ENCODE results near the gene NTM.

Gene NTM

GRCh38 chr11:131749101-131749500 is 378.7 kb downstream of the NTM start:
- no peak for DNase-seq

DNA sequence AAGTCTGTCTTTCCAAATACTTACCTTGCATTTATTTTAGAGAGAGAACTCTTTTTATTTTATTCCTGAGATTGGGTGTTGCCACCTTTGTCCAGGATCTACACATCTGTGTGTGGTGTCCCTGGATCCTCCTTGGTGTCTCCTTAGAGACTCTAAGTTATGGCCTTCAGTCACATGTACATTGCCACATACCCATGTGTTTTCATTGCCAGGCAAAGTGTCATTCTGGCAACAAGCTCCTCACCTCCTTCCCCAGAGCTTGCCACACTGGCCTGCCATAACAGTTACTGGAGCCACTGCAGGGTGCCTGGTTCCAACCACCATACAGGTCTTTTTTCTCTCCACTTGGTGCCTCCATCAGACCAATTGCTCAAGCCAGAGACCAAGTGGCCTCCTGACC is 379.7 kb downstream of the NTM start:
- DNase-seq, result no peak

DNA sequence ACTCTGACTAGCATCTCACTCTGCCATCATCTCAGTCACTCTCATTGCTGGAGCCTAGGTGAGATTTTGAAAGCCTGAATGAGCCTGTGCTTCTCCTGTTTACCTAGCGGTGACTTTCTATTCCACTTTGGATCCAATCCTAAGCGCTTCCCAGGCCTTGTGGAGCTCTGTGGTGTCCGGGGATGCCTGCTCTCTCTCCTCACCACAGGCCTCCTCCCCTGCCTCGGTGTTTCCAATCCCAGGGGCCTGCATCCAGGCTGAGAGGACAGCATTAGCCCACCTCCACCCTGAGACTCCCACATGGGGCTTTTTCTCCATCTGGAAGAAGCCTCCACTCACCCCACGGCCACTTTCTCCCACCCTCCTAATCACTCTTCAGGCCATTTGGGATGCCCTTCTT is 380.3 kb downstream of the NTM start:
- no peak for DNase-seq

GRCh38 chr11:131754671-131755070 is 384.3 kb downstream of the NTM start:
- no peak for DNase-seq

- DNase-seq, result no peak
Observed at GRCh38 chr11:131756479-131757110, 386.2 kb downstream of the NTM start.

- no peak for DNase-seq
Observed at GRCh38 chr11:131758726-131759125, 388.3 kb downstream of the NTM start.

DNA sequence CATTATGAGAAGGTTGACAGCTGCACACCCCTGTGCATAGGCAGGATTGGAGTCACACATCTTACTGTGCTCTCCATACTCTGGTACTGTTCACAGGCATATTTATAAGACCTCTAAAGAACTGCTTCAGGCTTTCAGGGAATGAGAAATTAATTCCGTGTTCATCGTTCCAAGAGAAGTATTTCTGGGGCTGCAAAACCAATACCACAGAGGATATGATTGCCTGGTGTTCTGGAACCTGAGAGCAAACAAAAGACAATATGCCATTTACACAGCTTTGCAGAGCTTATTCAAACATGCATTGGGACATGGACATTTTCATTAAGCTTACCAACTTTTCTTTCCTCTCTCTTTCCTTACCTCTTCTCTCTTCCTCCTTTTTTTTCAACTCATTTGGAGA is 388.7 kb downstream of the NTM start:
- DNase-seq, result no peak

- DNase-seq, result no peak
Observed at GRCh38 chr11:131760091-131761061, 390.0 kb downstream of the NTM start.

DNA sequence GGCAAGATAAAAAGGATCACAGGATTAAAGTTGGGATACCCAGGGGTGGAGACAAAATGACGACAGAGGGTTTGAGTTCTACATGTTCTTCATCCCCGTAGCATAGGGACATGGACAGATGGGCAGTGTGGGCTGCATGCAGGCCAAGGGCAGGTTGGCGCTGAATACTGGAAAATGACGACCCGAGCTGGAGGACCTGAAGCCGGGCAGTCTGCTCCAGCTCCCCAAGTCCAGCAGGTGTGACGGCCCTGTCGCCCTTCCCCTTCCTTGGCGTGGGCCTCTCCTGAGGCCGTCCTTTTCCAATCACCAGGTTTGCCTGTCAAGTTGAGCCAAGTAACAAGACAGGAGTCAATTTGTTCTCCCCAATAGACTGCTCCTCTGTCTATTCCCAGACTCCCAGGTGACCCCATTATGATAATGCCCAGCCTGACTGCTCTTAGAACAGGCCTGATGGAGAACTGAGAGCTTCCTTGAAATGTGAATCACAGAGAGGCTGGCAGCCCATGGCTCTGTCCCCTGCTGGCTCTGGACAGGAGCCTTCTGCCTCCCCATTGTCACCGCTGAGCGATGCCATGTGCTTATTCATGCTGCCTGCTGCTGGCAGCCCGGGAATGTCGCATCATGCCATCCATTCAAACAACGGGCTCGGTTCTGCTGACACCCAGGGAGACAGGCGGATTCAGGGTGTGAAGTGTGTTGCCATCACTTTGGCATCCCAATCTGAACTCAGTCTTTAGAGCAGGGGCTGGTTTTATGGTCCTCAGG is 392.1 kb downstream of the NTM start:
- DNase-seq, result no peak

DNA sequence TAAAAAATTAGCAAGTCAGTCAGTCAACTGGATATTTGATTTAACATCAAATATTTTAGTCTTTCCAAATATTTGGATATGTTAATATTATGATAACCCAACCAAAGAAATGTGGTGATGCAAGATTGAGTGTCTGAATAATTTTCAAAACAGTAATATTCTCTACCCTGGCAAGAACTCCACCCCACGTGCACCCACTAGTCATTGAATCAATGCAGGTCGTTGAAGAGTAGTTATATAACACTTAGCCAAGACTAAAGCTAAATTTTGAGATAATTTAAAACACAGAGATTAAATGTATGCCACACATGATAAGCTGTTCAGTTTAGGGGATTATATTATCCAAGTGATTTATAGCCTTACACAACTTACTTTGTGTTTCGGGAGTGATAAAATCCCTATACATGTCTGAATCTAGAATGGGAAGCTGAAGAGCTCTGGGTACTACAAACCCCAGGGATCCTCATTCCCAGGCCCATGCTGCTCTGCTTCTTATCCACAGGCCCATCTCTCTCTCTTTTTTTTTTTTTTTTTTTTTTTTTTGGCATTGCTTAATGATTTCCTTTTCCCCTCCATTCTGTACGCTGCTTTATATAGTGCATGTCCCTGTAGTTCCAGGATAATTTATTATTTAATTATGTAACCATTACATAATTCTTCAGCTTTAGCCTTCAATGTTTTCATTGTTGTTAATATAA is 392.9 kb downstream of the NTM start:
- DNase-seq, result no peak

DNA sequence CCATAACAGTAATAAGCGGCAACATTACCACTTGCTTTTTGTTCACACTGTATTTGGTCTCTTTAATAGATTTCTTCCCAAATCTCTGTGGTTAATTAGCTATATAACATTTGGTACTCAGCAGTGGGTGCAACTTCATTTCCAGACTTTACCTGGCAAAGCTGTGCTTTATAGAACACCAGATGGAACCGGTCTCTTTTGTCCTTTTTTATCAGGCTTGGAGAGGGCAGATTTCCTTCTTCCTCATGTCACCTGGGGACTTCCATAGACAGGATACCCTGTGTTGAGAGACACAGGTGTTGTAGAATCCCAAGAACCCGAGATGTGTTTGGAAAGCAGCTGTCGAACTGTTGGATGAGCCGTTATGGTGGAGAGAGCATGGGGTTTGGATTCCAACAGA is 393.7 kb downstream of the NTM start:
- no peak for DNase-seq

- no peak for DNase-seq
Observed at GRCh38 chr11:131764649-131765048, 394.2 kb downstream of the NTM start.

GRCh38 chr11:131766637-131767036 is 396.2 kb downstream of the NTM start:
- no peak for DNase-seq

DNA sequence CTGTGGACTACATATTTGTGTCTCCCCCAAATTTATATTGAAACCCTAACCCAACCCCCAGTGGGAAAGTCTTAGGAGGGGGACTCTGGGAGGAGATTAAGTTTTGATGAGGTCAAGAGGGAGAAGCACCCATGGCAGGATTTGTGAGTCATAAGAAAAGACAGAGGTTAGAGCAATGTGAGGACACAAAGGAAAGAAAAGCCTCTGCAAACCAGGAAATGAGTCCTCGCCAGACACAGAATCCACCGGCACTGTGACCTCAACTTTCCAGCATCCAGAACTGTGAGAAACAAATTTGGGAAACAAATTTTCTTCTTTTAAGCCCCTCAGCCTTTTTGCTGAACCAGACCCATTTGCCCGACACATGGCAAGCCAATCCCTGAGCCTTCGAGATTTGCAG is 397.0 kb downstream of the NTM start:
- no peak for DNase-seq

DNA sequence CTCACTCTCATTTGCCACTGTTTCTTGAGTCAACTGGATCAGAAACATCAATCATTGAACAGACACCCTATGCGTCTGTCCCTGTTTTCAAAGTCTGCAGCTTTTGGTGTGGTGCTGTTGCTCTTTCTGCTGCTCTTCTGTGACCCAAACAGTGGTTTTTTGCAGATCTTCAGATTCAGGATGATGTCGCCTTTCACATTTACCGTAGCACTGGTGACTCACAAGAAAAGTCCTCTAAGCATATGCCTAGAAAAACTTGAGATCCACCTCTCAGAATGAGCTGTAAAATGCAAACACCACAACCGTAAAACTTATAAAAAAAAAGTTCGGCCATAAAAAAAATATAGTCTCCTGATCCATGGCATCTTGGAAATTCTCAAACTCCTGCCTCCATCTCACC is 400.4 kb downstream of the NTM start:
- DNase-seq, result no peak

- no peak for DNase-seq
Observed at GRCh38 chr11:131771471-131771870, 401.1 kb downstream of the NTM start.

DNA sequence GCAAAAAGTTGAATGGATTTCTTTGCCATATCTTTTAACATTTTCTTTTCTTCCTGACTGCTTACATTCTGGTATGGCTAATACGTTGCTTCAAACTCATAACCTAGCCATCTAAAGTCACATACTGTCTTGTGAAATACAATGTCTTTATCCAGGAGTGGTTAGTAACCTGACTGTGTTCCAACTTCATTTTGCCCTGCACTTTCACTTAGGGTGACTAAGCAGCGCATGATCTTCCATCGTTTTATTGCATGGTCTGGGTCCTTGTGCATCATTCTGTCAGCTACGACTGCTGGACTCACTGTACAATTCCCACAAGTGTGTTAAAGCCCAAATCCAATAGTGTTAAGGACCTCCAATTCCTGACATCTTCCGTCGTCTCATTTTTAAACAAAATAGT is 403.2 kb downstream of the NTM start:
- no peak for DNase-seq

GRCh38 chr11:131776211-131776610 is 405.8 kb downstream of the NTM start:
- no peak for DNase-seq

DNA sequence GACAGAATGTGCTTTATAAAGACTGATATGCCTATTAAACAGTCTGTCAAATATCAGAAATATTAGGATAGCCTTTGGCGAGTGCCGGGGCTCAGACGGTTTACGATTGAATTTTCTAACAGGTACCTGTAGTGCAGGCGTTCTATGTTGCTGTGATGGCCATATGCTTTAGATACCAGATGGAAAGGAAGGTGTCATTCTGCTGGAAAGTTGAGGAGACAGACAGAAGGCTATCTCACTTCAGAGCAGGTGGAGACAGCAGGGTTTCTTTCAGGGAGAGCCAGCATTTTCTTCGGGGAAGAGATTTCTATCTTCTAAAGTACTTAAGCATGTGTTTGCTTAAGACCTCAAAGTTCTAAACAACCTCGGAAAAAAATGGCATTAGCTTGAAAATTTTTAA is 415.4 kb downstream of the NTM start:
- DNase-seq, result no peak

DNA sequence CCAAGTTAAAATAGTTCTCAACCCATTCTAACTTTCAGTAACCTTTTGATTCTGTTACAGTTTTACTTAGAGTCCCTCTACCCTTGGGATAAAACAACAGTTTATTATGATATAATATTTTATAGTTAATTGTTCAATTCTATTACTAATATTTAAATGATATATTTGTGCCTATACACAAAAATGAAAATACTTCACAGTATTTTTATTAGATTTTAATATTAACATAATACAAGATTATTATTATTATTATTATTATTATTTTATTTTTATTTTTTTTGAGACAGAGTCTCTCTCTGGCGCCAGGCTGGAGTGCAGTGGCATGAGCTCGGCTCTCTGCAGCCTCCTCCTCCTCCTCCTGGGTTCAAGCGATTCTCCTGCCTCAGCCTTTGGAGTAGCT is 416.7 kb downstream of the NTM start:
- no peak for DNase-seq

GRCh38 chr11:131790586-131790985 is 420.2 kb downstream of the NTM start:
- DNase-seq, result no peak

DNA sequence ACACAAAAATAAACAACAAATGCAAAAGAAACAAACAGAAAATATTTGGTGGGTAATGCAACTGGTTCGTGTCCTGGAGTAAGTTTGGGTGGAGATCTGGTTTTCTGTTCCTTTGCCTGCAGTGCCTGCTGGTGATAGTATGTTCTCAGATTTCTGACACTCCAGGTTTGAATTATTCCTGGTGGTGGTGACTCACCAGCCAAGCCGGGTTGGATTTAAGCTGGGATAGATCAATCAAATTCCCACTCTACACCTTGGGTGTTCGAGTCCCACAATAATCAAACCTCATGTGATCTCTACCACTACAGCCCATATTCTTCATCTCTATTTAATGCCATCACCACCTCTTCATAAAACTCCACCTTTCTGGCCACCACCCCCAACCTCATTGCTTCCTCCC is 421.8 kb downstream of the NTM start:
- no peak for DNase-seq

DNA sequence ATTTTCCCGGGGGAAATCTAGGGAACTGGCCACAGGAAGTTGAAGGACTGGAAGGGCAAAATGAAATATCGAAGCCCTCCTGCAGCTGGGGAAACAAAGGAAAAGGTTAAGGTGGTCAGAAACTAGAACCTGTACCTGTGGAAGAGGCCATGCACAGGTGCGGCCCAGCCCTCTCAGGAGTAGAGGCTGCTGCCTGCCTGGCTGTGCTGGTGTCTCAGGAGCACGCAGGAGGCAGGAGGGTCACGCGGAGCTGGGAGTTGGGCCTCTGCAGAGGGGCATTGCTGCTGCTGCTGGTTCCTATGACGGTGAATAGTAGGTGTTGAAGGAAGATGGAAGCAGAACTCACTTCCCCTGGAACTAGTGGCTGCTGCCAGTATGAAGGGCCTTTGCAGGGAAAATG is 425.7 kb downstream of the NTM start:
- DNase-seq, result no peak

Measured in NCI-H1436 (cell line).